Body of pancreas (tissue), 4 donors: Measurements from ENCODE around the gene DHH. TPM values are rescaled to one million over a fixed set of nuclear protein-coding genes. Genes with fewer than 3 reads are reported as not detected.

ENCODE experiments used
- ATAC-seq: fragments of 150-250 bp; one replicate; pipeline ENCODE4 v1.9.1; 2016
- DNase-seq, 4 donors: peaks; one replicate each; pipeline ENCODE4 v3.0.0-alpha.2; 2019
- H3K27ac ChIP-seq, 4 donors: fragments of 200-600 bp; sonication (generic); 1 replicate in 3 of 4; 2 replicates in 1 of 4; pipeline versions ENCODE4 v1.5.1 to v1.6.1; 2016 to 2019; ENCODE audit warnings: mild to moderate bottlenecking in 1 of 4, mixed read lengths in 1 of 4, moderate library complexity in 1 of 4
- H3K27me3 ChIP-seq, 2 donors: fragments of 200-600 bp; sonication (generic); one replicate each; pipeline ENCODE4 v1.6.0; 2016; ENCODE audit warnings: mild to moderate bottlenecking in 1 of 2
- H3K36me3 ChIP-seq, 2 donors: fragments of 200-600 bp; sonication (generic); replicated peaks in 1 of 2; 2 replicates each; pipeline ENCODE4 v1.5.1; 2016; ENCODE audit warnings: low read depth in 2 of 2; ENCODE audit not compliant: insufficient read depth in 1 of 2
- H3K4me1 ChIP-seq: fragments of 200-600 bp; sonication (generic); one replicate; pipeline ENCODE4 v1.6.0; 2016
- H3K4me3 ChIP-seq, 2 donors: fragments of 200-600 bp; sonication (generic); 1 replicate in 1 of 2; 2 replicates in 1 of 2; pipeline ENCODE4 v1.5.1; 2016 to 2019
- H3K9me3 ChIP-seq, 3 donors: fragments of 200-600 bp; sonication (generic); 1 replicate in 2 of 3; 2 replicates in 1 of 3; pipeline ENCODE4 v1.5.1; 2016
- CTCF ChIP-seq, 7 experiments: fragments of 450-650 bp in 4 of 7; fragments of 200-600 bp in 3 of 7; sonication (generic) in 3 of 7; IDR thresholded peaks; one replicate each; pipeline ENCODE4 v1.5.1; 2016 to 2019; ENCODE audit warnings: antibody characterized with exemption in 7 of 7
- POLR2A ChIP-seq, 3 donors: fragments of 450-650 bp; IDR thresholded peaks; one replicate each; pipeline ENCODE4 v1.6.1; 2016; ENCODE audit warnings: antibody characterized with exemption in 3 of 3, mild to moderate bottlenecking in 2 of 3
- WGBS, 2 donors: methylation state at CpG; one replicate each; pipeline ENCODE4 v1.1.5; 2017; 5-methylcytosine and 5-hydroxymethylcytosine counted together
- intact Hi-C: fragments of 100-400 bp; cut with DNase I; formaldehyde crosslinking; loops from one replicate; pipeline ENCODE4 v1.15.1; 2023
- total RNA-seq, 2 donors: library from RNA; depleted of rRNA; stranded (reverse); fragments of >200 nt; gene quantifications; one replicate each; pipeline ENCODE4 v1.1.0, GENCODE V29; 2016

Gene DHH
- total RNA-seq, 2 donors from 2014 or later = not detected

GRCh38 chr12:49133590-49133989 lies 39.0 kb upstream of the DHH start:
- DNase-seq (no peak), ATAC-seq (no peak)
- H3K4me3 ChIP-seq = no peak overlapping the region
- intact Hi-C loops = no loop called here
- no peak for TF ChIP-seq POLR2A (IDR thresholded peaks at IDR 0.05)
- no peak for TF ChIP-seq CTCF (IDR thresholded peaks at IDR 0.05)
- 85 to 89% methylated on average over 10 of the region's 10 CpGs for WGBS, 2 donors
- H3K36me3 ChIP-seq = peaks cover 7% of the 10 kb centered on the region in 2 donors
- no peak overlapping the region for H3K27ac ChIP-seq
- no peaks in the 10 kb centered on the region for H3K9me3 ChIP-seq
- H3K27me3 ChIP-seq = no peaks in the 10 kb centered on the region
- peaks cover 31% of the 10 kb centered on the region for H3K4me1 ChIP-seq

- no peaks in the 10 kb centered on the region for H3K27me3 ChIP-seq
- 62 to 65% methylated on average over 5 of the region's 5 CpGs for WGBS, 2 donors
- intact Hi-C loops = no loop called here
- H3K36me3 ChIP-seq = peaks cover 7% of the 10 kb centered on the region in 2 donors
- peaks cover 31% of the 10 kb centered on the region for H3K4me1 ChIP-seq
- TF ChIP-seq POLR2A (IDR thresholded peaks at IDR 0.05) (no peak), CTCF (IDR thresholded peaks at IDR 0.05) (no peak)
- no peaks in the 10 kb centered on the region for H3K9me3 ChIP-seq
- no peak for ATAC-seq
- peak overlapping the region in 1 of 4 donors; percentile 8 for H3K27ac ChIP-seq
- no peak for DNase-seq
- no peak overlapping the region for H3K4me3 ChIP-seq
Observed at GRCh38 chr12:49133014-49133413, 38.4 kb upstream of the DHH start.

- intact Hi-C loops = no loop called here
- 24 to 30% methylated on average over 9 of the region's 9 CpGs for WGBS, 2 donors
- no peak for DNase-seq
Observed at GRCh38 chr12:49131894-49132461, 37.4 kb upstream of the DHH start.

GRCh38 chr12:49131051-49131893 lies 36.7 kb upstream of the DHH start, which contains the start of gene TUBA1B:
TSS of gene TUBA1B (minus strand) at chr12:49131395. CDS start at chr12:49131300, 95 bp downstream.
- DNase-seq (peak; percentile 92 to 94 (median 92)), ATAC-seq (peak; percentile 89)
- Histone ChIP-seq H3K4me3 (peak within 1 kb of the TSS; percentile 60 to 96), H3K9me3 (no peaks in the 10 kb centered on the region), H3K36me3 (peaks cover 7 to 11% of the 10 kb centered on the region in 2 donors), H3K27ac (peak within 1 kb of the TSS; percentile 91 to 99 (median 95)), H3K4me1 (peaks cover 31% of the 10 kb centered on the region), H3K27me3 (no peaks in the 10 kb centered on the region)
- TF ChIP-seq CTCF (IDR thresholded peaks at IDR 0.05) (peak in 3 of 7 experiments; percentile 6 to 11 (median 8)), POLR2A (IDR thresholded peaks at IDR 0.05) (peak; percentile 90 to 98 (median 98))
- intact Hi-C loops = no loop called here
- WGBS, 2 donors = 0% methylated on average over 14 to 77 of the region's 79 CpGs

More at GRCh38 chr12:49131894-49132461, 37.4 kb upstream of the DHH start:
- no peak for ATAC-seq
- Histone ChIP-seq H3K27ac (peak overlapping the region; percentile 59 to 99 (median 94)), H3K4me3 (no peak overlapping the region), H3K4me1 (peaks cover 31% of the 10 kb centered on the region), H3K9me3 (no peaks in the 10 kb centered on the region), H3K36me3 (peaks cover 7 to 11% of the 10 kb centered on the region in 2 donors), H3K27me3 (no peaks in the 10 kb centered on the region)
- TF ChIP-seq CTCF (IDR thresholded peaks at IDR 0.05) (no peak), POLR2A (IDR thresholded peaks at IDR 0.05) (no peak)
